NOMO-1 treated with dmso at 0.1 percent for 144 hours (cell line): Measurements from ENCODE around the gene GJA5.

Experiments used
- DNase-seq: peaks from one replicate; lab custom pipeline; 2025; ENCODE audit not compliant: unreplicated experiment; lab: John Stamatoyannopoulos, UW

The GJA5 gene

GRCh38 chr1:147729315-147729714 lies 31.1 kb downstream of the GJA5 start:
- DNase-seq, result no peak

- no peak for DNase-seq
Measured at GRCh38 chr1:147726168-147726567, 34.2 kb downstream of the GJA5 start.

- DNase-seq, result no peak
Measured at GRCh38 chr1:147725685-147726084, 34.7 kb downstream of the GJA5 start.

GRCh38 chr1:147723691-147724323 lies 36.6 kb downstream of the GJA5 start:
- DNase-seq, result no peak

- DNase-seq, result no peak
Measured at GRCh38 chr1:147722124-147722523, 38.3 kb downstream of the GJA5 start.

GRCh38 chr1:147721716-147722115 lies 38.7 kb downstream of the GJA5 start:
- DNase-seq, result no peak

- no peak for DNase-seq
Measured at GRCh38 chr1:147720557-147720956, 39.8 kb downstream of the GJA5 start.

GRCh38 chr1:147719711-147720225 lies 40.6 kb downstream of the GJA5 start:
- DNase-seq, result no peak

- DNase-seq, result no peak
Measured at GRCh38 chr1:147719029-147719698, 41.2 kb downstream of the GJA5 start.

- DNase-seq, result no peak
Measured at GRCh38 chr1:147717706-147718097, 42.7 kb downstream of the GJA5 start.

- DNase-seq, result no peak
Measured at GRCh38 chr1:147717051-147717705, 43.2 kb downstream of the GJA5 start.

GRCh38 chr1:147712605-147713004 lies 47.8 kb downstream of the GJA5 start:
- DNase-seq, result no peak
